CD4-positive, alpha-beta T cell treated with Interleukin-21 for 1 hour (primary cell): ENCODE measurements around the gene CHMP6.

Experiments
- DNase-seq: peaks from one replicate; pipeline ENCODE4 v3.0.0-alpha.2; 2020

CHMP6 gene

GRCh38 chr17:80995131-80995530, 3.5 kb downstream of the CHMP6 start:
- no peak for DNase-seq

- DNase-seq, result no peak
These were observed 5.0 kb downstream of the CHMP6 start for GRCh38 chr17:80996422-80997305.

- no peak for DNase-seq
These were observed 5.9 kb downstream of the CHMP6 start for GRCh38 chr17:80997424-80998117.

DNA sequence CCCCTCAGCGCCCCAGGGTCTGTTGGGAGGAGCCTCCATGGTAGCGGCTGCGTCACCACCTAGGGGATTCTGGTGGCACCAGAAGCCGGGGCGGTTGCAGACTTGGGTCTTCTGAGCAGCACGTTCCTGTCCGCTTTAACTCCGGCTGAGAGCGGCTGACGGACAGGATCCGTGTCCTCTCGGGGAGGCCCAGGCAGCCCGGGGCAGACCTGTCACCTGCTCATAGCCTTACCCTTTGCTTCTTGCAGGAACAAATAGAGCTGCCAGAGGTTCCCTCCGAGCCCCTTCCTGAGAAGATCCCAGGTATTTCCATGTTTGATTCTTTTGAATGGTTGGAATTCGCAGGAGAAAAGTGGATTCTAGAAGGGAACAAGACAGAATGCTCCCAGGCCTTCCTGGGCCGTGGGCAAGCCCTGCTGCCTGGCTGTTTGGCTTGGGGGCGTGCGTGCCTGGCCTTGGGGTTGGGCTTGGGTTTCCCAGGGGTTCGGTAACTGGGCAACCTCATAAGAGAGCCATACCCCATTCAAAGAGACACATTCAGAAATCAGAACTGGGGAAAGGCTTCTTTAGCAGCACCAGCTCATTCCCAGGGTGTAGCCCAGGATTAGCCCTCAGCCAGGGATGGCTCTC, 6.6 kb downstream of the CHMP6 start:
- no peak for DNase-seq

GRCh38 chr17:80998748-80999535, 7.3 kb downstream of the CHMP6 start:
- no peak for DNase-seq

DNA sequence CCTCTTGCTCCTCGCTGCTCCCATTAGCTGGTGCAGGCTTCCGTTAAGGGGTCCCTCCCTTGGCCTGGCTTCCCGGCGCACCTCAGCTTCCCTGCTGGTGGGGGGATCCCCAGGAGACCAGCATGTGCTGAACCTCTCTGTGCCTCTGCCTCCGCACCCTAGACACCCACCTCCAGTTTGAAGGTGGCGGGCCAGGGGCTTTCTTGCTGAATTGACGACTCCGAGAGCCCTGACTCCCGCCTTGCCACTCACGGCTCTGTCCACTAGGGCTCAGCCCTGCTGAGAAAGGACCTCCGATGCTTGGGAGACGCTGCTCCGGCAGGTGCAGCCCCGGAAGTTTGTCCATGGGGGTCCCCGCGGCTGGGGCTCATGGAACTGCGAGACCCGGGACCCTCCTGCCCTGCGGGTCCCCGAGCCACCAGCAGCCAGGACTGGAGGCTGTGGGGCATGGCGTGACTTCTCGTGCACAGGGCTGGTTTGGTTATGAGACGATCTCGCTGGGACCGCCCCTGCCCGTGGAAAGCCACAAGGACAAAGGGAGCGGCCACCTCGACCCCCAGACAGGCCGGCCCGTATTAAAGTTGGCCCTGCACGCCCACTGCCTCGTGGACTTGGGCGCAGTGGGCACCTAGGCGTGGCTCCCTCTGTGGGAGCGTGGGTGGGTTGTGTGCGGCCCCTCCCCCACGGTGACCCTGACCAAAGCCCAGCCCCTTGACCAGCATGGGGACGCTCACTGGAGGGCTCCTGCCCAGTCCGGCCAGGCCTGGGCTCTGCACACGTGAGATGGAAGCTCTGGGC, 8.1 kb downstream of the CHMP6 start:
- DNase-seq, result no peak

GRCh38 chr17:81000334-81000630, 8.6 kb downstream of the CHMP6 start:
- no peak for DNase-seq

- DNase-seq, result no peak
These were observed 9.2 kb downstream of the CHMP6 start for GRCh38 chr17:81000631-81001357.

DNA sequence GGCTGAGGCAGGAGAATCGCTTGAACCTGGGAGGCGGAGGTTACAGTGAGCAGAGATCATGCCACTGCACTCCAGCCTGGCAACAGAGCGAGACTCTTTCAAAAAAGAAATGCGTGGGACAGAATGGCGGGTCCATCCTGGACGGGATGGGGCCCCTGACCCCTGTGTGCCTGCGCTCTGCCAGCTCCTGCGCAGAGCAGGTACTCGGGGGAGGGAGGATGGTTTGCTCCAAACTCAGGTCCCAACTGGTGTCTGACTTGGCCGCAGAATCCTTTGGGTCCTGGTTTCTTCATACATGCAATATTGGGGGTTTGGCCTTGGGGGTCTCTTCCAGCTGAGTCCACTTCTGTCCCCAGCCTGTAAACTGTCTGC, 10.4 kb downstream of the CHMP6 start:
- DNase-seq, result no peak

DNA sequence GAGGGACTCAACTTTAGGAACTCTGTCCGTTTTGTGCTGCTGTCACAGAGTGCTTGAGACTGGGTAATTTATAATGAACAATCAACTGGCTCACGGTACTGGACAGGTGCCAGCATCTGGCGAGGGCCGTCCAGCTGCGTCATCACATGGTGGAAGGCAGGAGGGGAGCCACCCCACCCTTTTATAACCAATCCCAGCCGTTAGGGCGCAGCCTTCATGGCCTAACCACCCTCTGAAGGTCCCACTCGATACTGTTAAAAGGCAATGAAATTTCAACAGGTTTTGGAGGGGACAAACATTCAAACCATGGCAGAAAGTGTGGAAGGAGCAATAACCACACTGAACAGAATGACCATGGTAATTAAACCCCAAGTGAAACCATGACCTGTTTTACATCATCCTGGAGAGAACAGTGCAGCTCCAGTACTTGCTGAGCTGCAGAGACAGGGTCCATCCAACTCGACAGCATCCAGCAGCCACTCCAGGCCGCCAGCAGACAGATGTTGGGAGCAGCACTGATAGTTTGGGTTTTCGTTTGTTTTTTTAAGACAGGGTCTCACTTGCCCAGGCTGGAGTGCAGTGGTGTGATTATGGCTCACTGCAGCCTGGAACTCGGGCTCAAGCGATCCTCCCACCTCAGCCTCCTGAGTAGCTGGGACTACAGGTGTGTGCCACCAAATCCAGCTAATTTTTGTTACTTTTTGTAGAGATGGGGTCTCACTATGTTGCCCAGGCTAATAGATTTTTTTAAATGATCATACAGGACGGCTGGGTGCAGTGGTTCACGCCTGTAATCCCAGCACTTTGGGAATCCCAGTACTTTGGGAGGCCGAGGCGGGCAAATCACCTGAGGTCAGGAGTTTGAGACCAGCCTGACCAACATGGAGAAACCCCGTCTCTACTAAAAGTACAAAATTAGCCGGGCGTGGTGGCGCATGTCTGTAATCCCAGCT, 11.0 kb downstream of the CHMP6 start:
- DNase-seq, result no peak

- no peak for DNase-seq
These were observed 12.3 kb downstream of the CHMP6 start for GRCh38 chr17:81003711-81004475.

GRCh38 chr17:81006891-81007290, 15.2 kb downstream of the CHMP6 start:
- no peak for DNase-seq

DNA sequence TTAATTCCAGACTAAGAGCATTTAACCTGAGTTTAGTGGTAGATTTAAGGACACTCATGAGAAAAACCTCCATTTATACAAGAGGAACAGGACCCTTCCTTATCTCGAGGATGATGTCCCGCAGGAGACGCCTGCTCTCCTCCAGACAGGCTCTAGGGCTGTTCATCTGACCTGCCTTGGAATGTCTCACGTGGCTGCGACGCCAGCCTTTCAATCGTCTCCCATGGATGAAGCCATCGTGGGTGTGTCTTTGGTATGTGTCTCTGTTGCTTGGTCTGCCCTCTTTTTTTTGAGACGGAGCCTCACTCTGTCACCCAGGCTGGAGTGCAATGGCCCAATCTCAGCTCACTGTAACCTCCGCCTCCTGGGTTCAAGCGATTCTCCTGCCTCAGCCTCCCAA, 16.5 kb downstream of the CHMP6 start:
- no peak for DNase-seq

GRCh38 chr17:81009136-81009535, 17.5 kb downstream of the CHMP6 start:
- DNase-seq, result no peak

DNA sequence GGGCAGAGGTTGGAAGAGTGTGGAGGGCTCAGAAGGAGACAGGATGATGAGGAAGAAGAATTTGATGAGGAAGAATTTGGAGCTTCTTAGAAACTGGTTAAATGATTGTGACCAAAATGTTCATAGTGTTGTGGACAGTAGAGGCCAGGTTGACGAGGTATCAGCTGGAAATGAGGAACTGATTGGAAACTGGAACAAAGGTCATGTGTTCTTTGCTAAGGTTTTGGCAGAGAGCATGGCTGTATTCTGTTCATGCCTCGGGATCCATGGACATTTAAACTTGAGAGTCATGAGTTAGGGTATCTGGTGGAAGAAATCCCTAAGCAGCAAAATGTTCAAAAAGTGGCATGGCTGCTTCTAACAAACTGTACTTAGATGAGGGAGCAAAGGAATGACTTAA, 19.3 kb downstream of the CHMP6 start:
- no peak for DNase-seq

DNA sequence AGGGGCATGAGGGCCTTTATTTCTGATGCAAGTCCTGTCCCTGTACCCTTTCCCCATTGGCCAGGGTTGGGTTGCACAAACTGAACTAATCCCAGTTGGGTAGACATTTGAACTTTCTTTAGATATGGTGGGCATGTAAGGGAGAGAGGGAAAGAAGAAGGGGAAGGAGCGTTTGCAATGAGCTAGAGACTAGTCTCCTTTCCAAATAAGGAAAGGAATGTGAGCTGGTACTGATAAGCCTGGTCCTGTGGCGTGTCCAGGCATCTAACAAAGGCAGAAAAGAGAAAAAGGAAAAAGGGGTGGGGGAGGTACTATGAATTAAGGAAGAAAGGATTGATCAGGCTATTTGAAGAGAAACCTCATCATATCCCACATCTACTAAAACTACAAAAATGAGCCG, 20.3 kb downstream of the CHMP6 start:
- DNase-seq, result no peak

GRCh38 chr17:81012574-81013447, 21.2 kb downstream of the CHMP6 start:
- DNase-seq, result no peak

GRCh38 chr17:81013642-81014041, 22.0 kb downstream of the CHMP6 start:
- DNase-seq, result no peak

DNA sequence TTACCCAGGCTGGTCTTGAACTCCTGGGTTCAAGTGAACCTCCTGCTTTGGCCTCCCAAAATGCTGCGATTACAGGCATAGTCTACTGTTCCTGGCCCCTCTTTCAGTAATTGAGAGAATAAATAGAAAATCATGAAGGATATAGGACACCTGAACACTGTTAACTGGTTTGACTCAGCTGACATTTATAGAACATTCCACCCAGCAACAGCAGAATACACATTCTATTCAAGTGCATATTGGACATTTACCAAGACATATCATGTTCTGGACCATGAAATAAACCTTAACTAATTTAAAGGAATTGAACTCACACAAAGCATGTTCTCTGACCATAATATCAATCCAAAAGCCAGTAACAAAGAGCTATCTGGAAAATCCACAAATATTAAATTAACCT, 23.5 kb downstream of the CHMP6 start:
- no peak for DNase-seq
